ENCODE measurements around the gene IL17RC. TPM values are rescaled to one million over a fixed set of nuclear protein-coding genes. Genes with fewer than 3 reads are reported as not detected.

The IL17RC gene
- total RNA-seq, 1 donor from 2014 or later = 39.6 TPM

DNA sequence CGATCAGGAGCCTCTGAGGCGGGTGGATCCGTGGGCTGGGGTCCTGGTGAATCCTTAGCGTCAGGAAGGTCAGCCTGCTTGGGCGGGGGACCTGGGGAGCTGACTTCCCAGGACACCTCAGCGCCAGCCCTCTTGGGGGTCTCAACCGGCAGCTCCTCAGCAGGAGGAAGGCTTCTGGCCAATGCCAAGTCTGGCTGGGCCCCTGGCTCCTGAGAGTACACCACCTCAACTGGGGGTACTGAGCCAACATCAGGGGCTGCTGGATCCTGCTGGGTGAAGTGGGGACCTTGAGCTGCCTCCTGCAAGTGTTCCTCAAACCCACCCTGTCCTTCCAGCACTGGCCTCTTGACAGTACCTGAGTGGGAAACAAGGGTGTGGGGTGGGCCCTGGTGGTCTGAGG is 32.2 kb downstream of the IL17RC start:
- Histone ChIP-seq H3K36me3 (ENCODE audit: control insufficient read depth, insufficient read depth, low read length) (no peaks in the 10 kb centered on the region), H3K27me3 (ENCODE audit: control insufficient read depth, insufficient read depth, low read length) (no peaks in the 10 kb centered on the region), H3K4me3 (ENCODE audit: low read depth, low read length) (no peak overlapping the region)
- DNase-seq (ENCODE audit: low read depth) = no peak
- TF ChIP-seq, protein P1, sequence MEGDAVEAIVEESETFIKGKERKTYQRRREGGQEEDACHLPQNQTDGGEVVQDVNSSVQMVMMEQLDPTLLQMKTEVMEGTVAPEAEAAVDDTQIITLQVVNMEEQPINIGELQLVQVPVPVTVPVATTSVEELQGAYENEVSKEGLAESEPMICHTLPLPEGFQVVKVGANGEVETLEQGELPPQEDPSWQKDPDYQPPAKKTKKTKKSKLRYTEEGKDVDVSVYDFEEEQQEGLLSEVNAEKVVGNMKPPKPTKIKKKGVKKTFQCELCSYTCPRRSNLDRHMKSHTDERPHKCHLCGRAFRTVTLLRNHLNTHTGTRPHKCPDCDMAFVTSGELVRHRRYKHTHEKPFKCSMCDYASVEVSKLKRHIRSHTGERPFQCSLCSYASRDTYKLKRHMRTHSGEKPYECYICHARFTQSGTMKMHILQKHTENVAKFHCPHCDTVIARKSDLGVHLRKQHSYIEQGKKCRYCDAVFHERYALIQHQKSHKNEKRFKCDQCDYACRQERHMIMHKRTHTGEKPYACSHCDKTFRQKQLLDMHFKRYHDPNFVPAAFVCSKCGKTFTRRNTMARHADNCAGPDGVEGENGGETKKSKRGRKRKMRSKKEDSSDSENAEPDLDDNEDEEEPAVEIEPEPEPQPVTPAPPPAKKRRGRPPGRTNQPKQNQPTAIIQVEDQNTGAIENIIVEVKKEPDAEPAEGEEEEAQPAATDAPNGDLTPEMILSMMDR (IDR thresholded peaks at IDR 0.05; ENCODE audit: insufficient read depth, low read length, poor library complexity, severe bottlenecking) = no peak

DNA sequence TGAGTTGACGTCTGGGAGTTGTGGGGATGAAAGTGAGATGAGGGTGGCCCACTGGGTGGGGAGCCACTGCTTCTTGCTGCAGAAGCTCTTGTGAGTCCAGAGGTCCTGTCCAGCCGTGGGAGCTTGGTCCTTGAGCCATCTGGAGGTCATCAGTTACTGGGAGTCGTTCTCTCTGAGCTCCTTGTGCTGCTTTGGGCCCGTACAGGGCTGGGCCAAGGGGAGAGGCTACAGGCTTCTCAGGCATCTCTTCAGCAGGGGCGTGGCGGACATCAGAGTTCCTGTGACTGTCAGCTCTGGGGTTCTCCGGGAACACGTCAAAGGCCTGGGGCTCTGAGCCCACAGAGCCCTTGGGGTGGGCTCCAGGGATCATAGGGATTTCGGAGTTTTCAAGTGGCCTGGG is 32.7 kb downstream of the IL17RC start:
- no peaks in the 10 kb centered on the region for H3K27me3 ChIP-seq (ENCODE audit: control insufficient read depth, insufficient read depth, low read length)
- DNase-seq (ENCODE audit: low read depth) = no peak
- no peaks in the 10 kb centered on the region for H3K36me3 ChIP-seq (ENCODE audit: control insufficient read depth, insufficient read depth, low read length)
- no peak overlapping the region for H3K4me3 ChIP-seq (ENCODE audit: low read depth, low read length)
- TF ChIP-seq, protein P1 (IDR thresholded peaks at IDR 0.05; ENCODE audit: insufficient read depth, low read length, poor library complexity, severe bottlenecking) = no peak

DNA sequence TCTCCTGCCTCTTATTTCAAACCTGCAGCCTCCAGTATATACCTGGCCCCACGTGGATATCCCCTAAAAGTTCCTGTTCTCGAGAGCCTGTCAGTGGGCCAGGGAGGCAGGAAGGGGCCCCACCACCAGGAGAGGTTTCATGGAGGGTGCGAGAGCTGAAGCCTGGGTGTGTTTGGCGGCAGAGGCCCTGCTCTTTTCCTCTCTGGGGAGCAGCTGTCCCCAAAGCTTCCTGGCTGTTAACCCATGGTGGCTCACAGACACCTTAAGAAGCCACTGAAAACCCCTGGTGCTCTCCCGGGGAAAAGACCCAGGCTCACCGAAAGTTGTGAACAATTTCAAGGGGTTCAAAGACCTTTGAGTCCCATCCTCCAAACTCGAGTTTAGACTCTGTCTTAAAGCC is 34.2 kb downstream of the IL17RC start:
- H3K4me3 ChIP-seq (ENCODE audit: low read depth, low read length) = no peak overlapping the region
- TF ChIP-seq, protein P1 (IDR thresholded peaks at IDR 0.05; ENCODE audit: insufficient read depth, low read length, poor library complexity, severe bottlenecking) = no peak
- no peaks in the 10 kb centered on the region for H3K36me3 ChIP-seq (ENCODE audit: control insufficient read depth, insufficient read depth, low read length)
- no peaks in the 10 kb centered on the region for H3K27me3 ChIP-seq (ENCODE audit: control insufficient read depth, insufficient read depth, low read length)
- no peak for DNase-seq (ENCODE audit: low read depth)

DNA sequence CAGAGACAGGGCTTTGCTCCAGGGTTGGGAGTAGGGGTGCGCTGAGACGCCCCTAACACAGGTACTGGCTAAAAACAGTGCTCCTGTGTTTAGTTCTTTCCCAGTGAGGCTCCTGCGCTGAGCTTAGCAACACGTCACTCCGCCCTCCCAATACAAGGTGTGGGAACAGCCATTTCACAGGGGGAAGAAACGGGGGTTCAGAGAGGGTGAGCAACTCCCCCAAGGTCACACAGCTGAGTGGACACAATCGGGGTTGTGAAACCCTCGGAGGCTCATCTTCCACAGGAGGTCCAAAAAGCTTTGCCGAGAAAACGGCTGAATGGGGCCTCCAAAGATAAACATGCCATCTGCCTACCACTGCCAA is 34.7 kb downstream of the IL17RC start:
- no peaks in the 10 kb centered on the region for H3K36me3 ChIP-seq (ENCODE audit: control insufficient read depth, insufficient read depth, low read length)
- H3K4me3 ChIP-seq (ENCODE audit: low read depth, low read length) = peak overlapping the region; percentile 64
- no peaks in the 10 kb centered on the region for H3K27me3 ChIP-seq (ENCODE audit: control insufficient read depth, insufficient read depth, low read length)
- no peak for DNase-seq (ENCODE audit: low read depth)
- TF ChIP-seq, protein P1 (IDR thresholded peaks at IDR 0.05; ENCODE audit: insufficient read depth, low read length, poor library complexity, severe bottlenecking) = no peak

DNA sequence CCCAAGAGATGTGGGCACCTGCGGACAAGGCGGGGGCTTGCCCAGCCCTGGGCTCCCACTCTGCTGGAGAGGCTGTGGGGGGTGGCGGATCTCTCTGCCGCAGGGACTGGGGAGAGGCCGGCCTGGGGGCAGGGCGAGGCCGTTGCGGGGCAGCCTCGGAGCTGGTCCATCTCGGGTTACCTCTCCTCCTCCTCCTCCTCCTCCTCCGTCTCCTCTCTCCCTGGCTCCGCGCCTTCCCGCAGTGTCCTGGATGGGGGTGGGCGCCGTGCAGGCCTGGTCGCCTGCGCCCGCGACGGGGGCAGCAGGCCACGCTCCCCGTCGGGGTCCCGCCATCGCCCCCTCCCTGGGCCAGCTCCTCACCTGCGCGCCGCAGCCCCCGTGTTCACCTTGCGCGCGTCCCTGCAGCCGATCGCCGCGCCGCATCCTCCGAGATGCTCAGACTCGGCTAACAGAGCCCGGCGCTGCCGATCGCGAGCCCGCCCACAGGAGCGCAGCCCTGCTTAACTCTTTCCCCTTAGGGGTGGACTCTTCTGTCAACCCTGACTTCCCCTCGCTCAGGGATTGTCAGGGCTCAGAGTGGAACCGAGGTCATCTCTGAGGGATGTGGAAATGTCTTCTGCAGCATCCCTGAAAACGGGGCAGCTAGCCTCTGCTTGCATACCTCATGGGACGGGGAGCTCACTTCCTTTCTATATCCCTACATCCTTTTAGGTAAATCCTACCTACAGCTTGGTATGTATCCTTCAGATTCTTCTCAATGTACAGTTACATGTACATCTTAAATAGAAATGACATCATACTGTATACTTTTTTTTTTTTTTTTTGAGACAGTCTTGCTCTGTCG is 35.3 kb downstream of the IL17RC start, which contains the start of gene PRRT3:
Gene PRRT3, minus strand, starts transcription at position 447 of the 844 bp plus-strand sequence. CDS start 2,293 bp downstream, outside the sequence.
- H3K36me3 ChIP-seq (ENCODE audit: control insufficient read depth, insufficient read depth, low read length) = no peaks in the 10 kb centered on the region
- TF ChIP-seq, protein P1 (IDR thresholded peaks at IDR 0.05; ENCODE audit: insufficient read depth, low read length, poor library complexity, severe bottlenecking) = no peak
- H3K4me3 ChIP-seq (ENCODE audit: low read depth, low read length) = peak within 1 kb of the TSS; percentile 64
- no peaks in the 10 kb centered on the region for H3K27me3 ChIP-seq (ENCODE audit: control insufficient read depth, insufficient read depth, low read length)
- DNase-seq (ENCODE audit: low read depth) = no peak
